NCI-H2107 treated with DMSO at 0.1 percent for 48 hours (cell line): Measurements from ENCODE around the gene CAPN2.

ENCODE experiments used
- DNase-seq: peaks from one replicate; lab custom pipeline; 2025; ENCODE audit not compliant: unreplicated experiment; lab: John Stamatoyannopoulos, UW

Gene CAPN2

DNA sequence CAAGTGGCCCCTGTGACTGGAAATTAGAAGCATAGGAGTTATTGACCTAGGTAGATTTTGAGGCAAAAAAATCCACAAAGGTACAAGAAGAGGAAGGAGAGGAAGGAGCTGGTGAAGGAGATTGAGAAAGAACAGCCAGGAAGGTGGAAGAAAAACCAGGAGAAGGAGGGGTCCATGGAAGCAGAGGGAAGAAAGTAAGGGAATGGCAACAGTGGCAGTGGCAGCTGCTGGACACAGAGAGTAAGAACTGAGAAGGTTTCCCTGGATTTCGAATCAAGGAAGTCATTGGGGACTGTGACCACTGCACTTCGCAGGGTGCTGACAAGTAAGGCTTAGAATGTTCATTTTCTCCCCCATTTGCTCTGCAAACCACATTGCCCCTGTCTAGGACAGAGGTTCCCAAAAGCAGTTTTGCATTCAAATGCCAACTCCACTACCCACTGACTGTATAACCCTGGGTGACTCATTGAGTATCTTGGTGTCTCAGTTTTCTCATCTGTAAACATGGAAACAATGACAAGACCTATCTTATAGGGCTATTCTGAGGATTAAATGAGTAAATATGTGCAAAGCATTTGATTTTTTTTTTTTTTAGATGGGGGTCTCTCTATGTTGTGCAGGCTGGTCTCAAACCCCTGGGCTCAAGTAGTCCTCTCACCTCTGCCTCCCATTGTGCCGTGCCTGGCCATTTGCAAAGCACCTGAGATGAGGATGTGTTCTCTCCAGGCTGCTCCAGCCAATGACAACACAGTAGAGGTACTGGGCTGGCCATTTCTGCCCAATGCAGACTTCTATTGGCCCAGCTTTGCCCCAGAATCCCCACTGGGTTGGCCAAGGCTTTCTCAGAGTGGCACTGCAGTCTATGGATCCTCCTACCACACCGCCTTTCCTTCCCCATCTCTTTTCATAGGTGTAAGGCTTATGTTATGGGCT is 9.3 kb upstream of the CAPN2 start:
- DNase-seq: no peak

DNA sequence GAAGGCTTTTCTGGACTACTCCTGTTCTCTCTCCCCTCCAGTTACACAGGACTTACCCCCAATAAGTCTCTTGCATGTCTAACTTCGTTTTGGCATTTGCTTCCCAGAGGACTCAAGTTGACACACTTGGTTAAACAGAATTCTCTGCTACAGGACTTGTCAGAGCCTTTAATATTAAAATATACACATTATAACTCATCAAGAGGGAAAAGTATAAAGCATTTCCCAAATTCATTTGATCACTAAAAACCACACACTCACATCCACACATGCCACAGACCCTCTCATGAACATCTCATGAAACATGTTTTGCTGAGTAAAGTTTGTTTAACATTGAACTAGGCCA is 8.7 kb upstream of the CAPN2 start:
- DNase-seq: no peak

DNA sequence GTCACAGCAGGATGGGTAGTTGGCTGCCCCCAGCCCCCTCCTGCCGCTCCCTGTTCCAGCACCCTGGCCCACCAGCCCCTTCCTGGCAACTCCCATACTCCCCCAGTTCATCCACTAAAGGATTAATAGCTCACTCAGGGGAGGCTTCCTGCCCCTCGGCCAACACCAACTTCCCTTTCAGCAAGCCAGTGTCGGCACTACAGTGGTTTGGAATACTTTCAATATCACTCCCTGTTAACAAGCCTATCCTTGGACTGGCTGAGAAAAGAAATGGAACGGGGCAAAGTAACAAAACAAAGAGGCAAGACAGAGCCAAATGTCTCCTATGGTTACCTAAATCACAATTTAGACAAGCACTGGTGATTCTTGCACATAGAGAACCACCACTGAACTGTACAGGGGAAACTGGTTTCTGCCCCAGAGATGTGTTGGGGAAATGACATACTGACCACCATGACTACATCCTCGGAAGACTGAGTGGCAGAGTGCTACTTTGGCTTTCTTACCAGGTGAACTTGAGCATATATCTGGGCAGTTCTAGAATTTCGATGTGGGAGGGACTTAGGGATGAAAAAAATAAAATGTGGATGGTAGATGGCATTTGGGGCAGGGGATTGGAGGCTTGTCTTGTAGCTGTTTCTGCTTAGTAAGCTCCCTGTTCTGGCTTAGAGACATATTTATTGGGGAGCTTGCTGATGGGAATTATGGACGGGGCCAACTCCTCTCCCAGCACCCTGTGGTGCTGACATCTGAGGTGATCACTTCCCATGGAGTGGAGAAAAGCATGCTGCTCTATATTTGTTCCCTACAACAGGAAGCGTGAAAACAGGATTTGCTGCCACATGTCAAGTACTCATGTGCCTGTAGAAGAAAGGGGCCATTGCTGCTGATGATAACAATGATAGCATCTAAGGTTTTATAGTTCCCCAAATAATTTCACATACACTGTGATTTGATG is 7.1 kb upstream of the CAPN2 start:
- no peak for DNase-seq

DNA sequence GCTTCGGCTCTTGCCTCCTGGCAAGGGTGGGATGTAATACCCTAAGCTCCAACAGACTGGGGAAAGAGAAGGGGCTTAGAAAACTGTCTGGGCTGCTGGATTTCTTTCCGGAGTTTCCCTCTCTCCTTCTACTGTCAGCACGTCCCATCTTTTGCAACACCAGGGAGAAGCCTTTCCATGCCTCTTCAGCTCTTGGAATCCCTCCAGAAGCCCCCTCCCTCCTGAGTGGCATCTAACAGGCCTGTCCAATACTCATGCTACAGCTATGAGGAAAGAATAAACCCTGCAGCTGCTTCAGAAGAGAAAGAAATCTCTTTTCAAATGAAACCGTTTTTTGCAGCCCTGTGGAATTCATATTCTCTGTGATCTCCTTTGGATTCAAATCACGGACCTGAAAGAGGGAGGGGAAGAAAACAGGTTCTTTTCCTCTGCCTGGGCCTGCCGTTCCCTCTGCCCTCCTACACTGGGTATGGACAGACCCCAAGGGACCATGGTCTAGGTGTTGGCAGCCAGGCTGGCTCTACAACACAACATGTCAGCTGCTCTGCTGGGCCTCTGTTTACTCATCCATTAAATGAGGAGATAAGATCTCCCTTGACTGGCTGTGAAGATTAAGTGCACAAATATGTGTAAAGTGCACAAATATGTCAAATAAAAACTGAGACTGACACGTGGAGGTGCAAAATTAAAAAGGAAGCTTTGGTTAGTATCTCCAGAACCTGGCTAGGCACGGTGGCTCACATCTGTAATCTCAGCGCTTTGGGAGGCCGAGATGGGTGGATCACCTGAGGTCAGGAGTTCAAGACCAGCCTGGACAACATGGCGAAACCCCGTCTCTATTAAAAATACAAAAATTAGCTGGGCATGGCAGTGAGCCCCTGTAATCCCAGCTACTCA is 6.0 kb upstream of the CAPN2 start:
- DNase-seq: peak; percentile 41

DNA sequence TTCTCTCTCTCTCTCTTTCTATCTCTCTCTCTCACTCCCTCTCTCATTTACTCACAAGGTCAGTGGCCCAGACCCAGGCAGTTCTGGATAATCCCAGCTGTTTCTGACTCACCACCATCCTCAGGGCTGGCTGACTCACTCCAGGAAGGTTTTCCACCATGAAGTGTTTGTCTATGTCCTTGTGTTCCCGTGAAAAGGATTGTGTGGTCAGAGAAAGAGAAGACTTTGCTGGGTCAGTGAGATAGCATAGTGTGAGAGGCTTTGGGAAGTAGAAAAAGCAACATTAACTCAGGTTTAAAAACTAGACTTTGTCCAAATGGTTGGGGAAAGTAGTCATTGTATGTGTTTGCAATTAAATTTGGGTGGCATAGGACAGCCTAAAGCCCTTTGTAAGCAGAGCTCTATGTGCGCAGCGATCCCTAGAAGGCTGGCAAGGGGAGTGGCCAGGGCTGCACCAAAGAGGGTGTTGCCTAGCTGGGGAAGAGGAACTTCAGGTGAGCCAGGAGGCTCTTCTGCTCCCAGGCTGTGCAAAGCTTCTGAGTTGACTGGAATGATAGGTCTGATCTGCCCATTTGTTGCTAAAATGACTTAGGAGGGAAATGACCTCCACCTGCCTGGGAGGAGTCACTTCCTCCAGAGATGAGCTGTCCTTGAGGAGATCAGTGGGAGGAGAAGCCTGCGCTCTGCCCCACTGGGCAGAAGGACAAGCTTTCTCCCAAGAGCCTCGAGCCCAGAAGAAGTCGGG is 4.9 kb upstream of the CAPN2 start:
- peak; percentile 92 for DNase-seq

DNA sequence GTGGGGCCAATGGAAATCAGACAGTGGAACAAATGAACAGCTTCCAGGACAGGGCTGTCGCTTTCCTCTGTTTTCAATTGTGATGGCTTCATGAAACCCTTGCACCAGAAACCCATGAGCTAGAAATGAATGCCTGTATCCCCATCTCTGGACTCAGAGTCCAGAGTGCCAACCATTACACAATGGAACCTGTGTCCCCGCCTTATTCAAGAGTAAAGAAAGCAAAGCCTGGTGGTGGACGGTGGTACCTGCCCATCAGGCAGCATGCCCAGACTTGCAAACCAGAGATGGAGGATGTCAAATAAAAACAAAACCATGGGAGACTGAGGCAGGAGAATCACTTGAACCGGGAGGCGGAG is 4.4 kb upstream of the CAPN2 start:
- DNase-seq: peak; percentile 33

DNA sequence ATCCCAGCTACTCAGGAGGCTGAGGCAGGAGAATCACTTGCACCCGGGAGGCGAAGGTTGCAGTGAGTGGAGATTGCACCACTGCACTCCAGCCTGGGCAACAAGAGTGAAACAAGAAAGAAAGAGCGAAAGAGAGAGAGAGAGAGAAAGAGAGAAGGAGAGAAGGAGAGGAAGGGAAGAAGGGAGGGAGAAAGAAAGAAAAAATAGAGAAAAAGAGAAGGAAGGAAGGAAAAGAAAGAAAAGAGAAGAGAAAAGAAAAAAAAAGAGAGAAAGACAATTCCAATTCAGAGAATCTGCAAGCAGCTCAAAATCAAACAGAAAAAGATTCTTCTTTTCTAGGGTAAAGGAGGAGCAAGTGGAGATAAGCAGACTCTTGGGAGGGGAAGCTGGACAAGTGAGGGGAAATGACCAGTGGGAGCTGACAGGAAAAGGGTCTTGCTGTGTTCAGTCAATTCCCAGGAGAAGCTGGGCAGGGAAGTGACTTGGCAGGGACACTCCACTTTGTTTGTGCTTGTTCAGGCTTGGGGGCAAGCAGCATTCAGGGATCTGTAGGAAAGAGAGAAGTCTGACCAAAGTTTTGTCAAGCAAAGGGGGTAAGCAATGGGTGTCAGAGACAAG is 3.6 kb upstream of the CAPN2 start:
- no peak for DNase-seq

DNA sequence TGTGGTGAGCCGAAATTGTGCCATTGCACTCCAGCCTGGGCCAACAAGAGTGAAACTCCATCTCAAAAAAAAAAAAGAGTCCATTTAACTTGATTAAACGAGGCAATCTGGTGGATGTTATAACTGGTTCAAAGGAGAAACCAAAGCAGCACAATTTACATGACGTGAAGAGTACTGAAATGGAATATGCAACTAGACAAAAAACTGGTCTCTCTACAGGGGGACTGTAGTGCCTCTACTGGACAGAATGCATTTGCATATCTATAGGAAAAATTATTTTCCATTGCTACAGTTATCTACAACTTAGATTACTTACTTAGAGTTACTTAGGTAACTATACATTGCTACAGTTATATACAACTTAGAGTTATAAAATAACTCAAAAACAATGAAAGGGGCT is 2.7 kb upstream of the CAPN2 start:
- DNase-seq: no peak

DNA sequence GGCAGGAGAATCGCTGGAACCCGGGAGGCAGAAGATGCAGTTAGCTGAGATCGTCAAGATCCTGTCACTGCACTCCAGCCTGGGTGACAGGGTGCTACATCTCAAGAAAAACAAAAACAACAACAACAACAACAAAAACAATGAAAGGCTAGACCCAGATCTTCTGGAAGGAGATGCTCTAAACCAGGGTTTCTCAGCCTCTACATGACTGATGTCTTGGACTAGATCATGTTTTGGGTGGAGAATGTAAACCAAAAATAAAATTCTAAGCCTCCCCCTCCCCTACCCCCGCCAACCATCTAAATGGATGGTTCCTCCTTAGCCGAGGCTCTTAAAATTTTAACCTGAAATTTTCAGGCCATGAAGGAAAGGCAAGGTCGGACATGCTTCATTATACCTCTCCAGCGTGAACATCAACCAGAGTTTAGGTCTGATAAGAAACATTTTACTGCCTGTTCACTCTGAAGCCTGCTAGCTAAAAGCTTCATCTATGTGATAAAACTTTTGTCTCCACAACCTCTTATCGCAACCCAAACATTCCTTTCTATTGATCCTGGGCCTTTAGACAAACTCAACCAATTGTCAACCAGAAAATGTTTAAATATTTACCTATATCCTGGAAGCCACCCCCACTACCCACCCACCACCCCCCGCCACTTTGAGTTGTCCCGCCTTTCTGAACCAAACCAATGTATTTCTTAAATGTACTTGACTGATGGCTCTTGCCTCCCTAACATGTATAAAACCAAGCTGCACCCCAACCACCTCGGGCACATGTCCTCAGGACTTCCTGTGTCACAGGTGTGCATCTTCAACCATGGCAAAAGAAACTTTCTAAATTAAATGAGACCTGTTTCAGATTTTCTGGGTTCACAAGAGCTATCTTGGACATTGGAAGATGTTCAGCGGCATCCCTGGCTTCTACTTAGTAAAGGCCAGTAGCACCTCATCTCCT is 1.9 kb upstream of the CAPN2 start:
- no peak for DNase-seq

DNA sequence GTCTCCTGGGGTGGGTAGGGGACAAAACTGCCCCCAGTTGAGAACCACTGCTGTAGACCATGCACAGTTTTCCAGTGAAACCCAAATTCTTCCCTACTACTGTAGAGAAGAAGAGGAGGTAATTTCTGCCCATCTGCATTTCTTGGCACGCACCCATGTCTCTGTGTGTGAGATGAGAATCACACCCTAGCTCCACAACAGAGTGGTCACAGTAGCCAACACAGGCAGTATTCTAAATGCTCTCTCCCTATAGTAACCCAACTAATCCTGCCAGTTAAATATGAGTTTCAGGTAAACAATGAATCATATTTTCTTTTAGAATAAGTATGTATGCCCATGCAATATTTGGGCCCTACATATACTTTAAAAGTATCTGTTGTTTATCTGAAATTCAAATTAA is 1.2 kb upstream of the CAPN2 start:
- DNase-seq: no peak

DNA sequence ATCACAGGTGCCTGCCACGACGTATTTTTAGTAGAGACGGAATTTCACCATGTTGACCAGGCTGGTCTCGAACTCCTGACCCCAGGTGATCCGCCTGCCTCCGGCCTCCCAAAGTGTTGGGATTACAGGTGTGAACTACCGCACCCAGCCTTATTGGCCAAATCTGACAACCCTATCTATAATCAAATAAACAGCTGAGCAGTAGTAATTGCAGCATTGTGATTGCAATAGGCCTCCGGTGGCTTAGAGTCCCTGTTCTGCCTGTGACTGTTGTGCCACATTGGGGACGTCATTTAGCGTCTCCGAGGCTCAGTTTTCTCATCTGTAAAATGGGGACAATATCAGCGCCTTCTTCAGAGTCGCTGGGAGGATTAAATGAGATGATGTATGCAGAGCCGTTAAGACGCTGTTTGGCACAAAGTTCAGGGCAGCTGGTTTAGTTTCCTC is 569 bp upstream of the CAPN2 start:
- DNase-seq: no peak

DNA sequence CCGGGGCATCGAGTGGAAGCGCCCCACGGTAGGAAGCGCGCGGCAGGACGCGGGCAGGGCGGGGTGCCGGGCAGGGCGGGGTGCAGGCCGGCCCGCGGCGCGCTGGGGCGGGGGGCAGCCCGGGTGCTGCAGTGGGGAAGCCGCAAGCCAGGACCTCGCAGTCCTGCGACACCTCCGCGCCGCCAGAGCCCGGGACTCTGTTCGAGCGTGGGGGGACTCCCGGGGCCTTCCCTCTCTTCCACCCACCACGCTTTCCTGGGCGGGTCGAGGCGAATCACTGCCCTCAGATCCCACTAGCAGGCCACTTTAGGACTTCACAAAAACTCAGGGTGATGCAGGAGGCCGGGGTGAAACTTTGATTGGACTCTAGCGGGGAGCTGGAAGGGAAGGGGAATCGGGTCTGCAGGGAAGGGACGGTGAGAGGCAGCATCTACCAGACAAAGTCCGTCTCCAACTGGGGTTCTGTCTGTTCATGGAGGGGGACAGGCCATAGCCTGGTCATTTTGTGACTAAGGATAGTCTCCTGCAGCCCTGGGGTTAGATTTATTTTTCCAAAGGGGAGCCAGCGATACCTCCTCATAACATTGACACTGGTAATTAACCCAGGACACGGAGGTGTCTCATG is 623 bp downstream of the CAPN2 start:
- DNase-seq: no peak

DNA sequence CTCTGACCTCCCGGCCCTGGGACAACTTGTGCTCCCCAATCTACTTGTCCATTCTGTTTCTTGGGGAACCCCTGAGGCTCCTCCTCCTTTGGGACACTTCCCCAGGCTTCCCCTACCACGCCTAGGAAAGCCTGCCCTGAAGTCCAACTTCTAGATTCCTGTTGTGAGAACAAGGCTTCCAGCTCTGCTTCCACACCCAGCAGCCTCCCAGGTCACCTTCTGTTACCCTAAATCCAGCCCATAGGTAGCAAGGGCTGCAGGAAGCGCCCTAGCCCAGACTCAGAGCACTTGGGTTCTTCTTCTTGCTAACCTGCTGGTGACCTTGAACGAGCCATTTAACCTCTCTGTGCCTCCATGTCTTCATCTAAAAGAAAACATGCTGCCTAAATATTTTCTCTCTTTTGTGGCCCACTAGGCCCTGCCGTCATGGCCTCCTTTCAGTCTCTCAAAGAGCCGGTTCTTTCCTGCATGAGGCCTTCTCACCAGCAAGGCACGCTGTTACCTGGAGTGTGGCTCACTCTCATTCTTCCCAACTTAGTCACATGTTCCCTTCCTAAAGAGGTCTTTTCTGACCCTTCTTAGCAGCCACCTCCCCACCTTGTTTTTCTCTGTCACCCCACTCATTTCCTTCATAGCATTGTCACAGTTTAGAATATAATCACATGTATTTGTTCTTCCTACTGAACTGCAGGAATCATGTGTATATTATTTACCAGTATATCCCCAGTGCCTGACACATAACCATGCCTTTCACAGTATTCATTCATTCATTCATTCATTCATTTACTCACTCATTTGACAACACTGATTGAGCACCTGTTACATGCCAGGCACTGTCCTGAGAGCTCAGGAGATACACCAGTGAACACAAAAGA is 1.4 kb downstream of the CAPN2 start:
- DNase-seq: no peak

DNA sequence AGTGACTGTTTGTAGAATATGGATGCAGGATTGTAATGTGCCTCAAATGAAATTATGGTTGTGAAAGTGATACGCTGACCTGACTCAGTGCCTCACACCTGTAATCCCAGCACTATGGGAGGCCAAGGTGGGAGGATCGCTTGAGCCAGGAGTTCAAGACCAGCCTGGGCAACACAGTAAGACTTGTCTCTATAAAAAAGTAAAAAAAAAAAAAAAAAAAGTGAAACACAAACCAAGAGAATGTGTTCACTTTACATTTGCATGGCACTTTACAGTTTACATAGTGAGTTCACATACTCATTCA is 2.0 kb downstream of the CAPN2 start:
- no peak for DNase-seq

DNA sequence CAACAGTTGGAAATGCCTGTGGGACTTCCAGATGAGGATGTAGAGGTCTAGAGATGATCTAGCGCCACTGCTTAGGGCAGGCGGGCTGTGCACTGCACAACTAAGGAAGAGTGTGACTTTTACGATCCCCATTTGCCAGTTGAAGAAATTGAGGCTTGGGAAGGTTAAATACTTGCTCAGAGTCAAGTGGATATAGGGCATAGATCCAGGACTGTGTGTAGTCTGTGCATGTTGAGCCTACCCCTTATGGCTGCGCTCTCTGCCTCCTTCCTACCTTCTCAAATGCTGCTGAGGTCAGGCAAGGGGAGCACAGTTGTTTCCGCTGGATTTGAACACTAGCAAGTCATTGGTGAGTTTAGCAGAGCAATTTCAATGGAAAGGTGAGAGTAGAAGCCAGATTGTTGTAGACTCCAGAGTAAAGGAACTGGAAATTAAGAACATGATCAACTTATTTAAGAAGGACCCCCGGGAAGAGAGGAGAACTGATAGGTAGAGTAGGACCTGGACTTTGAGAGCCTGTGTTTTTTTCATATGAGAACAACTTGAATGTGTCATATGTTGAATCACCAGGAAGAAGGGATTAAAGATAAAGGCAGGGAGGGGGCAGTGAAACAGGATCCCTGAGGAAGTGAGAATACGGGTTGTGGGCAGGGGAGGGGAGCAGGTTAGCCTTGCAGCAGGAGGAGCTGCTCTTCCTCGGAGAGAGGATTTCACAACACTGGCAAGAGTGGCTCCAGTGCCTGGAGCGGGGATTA is 2.7 kb downstream of the CAPN2 start:
- no peak for DNase-seq

DNA sequence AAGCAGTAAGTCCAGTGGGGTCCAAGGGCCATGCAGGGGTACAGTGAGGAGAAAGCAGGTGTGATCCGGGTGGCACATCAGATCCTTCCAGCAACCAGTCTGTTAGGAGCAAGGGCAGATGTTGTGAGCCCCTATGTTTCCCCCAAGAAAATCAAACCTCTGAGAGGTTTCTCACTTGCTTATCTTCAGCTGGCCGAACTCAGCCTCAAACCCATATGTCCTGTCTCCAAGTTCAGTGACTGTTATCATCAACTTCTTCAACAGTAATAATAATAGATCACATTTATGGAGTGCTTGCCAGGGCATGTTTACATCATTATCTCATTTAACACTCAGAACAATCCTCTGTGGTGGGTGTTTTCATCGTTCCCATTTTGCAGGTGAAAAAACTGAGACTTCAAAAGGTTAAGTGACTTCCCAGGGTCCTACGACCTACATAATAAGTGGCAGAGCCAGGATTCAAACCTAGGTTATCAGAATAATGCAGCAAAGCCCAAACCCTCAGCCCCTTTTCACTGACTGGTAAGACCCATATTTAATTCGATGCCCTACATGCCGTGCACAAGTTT is 3.3 kb downstream of the CAPN2 start:
- no peak for DNase-seq
